Stimulated activated CD8-positive, alpha-beta memory T cell treated with anti-CD3 and anti-CD28 coated beads, Interleukin-15, amount 100 ng/mL, for 4 hours (primary cell): ENCODE measurements around the gene TLN1.
A peak's percentile ranks its signal among the peaks of the same experiment; 100 is the strongest.

Experiments used
- DNase-seq, 2 donors: peaks; one replicate each; pipeline ENCODE4 v3.0.0-alpha.2; 2020; ENCODE audit warnings: low read depth in 2 of 2

TLN1 gene

GRCh38 chr9:35661756-35662350 is 70.1 kb downstream of the TLN1 start:
- DNase-seq: no peak

DNA sequence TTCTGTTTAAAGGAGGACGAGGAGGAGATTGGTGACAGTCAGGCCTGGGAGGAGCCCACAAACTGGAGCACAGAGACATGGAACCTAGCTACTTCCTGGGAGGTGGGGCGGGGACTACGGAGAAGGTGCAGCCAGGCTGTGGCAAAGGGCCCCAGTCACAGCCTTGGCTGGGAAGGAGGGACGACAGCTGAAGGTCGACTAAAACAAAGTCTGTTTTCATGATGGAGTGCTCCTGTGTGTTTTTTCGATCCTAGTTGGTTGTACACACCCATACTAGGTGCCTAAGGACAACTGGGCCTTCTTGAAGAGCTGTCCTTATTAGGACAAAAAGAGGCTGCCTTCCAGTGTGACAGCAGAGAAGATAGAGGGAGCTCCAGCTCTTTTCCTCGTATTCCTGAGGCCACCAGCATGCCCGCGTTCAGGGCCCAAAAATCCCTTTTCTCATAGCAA is 71.0 kb downstream of the TLN1 start:
- no peak for DNase-seq

GRCh38 chr9:35659340-35659739 is 72.7 kb downstream of the TLN1 start:
- no peak for DNase-seq

GRCh38 chr9:35658968-35659220 is 73.1 kb downstream of the TLN1 start:
- no peak for DNase-seq

GRCh38 chr9:35658137-35658967 is 73.6 kb downstream of the TLN1 start, which contains the start of gene CCDC107:
CCDC107 (plus strand) TSS chr9:35658292; CDS start chr9:35658380, 88 bp downstream.
- peak; percentile 68 to 71 for DNase-seq

DNA sequence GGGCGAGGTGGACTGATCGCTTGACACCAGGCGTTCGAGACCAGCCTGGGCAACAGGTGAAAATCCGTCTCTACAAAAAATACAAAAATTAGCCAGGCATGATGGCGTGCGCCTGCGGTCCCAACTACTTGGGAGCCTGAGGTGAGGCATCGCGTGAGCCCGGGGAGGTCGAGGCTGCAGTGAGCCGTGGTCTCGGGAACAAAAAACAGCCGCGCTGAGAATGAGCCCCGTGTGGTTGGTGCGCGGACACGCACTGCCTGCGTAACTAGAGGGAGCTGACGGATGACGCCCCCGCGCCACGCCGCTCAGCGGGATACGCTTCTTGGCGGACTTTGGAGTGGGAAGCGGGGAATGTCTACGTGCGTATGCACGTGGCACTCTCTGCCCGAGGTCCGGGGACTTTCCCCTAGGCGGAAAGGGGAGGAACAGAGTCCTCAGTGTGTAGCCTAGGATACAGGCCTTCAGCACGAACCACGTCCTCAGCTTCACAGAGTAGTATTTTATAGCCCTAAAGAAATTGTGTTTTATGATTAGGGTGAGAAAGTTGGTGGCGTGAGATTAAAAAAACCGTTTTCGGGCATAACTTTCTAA is 74.4 kb downstream of the TLN1 start, which contains the start of gene RMRP:
RMRP (minus strand) TSS at position 474 of the 591 bp plus-strand sequence.
- DNase-seq: peak; percentile 85 to 94

GRCh38 chr9:35656831-35657545 is 75.0 kb downstream of the TLN1 start:
- no peak for DNase-seq

DNA sequence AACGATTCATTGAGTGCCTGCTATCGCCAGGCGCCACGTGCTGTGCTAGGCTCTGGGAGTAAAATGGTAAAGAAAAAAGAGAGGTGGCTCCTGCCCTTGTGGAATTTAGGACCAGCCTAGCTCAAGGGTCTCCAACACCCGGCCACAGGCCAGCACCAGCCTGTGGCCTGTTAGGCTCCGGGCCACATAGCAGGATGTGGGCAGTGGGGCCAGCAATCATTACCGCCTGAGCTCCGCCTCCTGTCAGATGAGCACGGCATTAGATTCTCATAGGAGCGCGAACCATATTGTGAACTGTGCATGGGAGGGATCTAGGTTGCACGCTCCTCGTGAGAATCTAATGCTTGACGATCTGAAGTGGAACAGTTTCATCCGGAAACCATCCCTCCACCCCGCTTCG is 75.6 kb downstream of the TLN1 start:
- DNase-seq: no peak

- no peak for DNase-seq
Observed at GRCh38 chr9:35653611-35654010, 78.4 kb downstream of the TLN1 start.

DNA sequence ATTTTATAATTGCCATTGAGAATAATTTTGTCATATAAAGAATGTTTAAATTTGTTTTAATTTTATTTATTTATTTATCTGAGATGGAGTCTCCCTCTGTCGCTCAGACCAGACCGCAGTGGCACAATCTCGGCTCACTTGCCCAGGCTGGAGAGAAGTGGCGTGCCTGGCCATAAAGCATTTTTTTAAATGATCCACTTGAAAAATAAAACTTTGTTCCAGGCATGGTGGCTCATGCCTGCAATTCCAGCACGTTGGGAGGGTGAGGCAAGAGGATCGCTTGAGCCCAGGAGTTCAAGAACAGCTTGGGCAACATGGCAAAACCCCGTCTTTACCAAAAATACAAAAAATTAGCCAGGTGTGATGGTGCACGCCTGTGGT is 79.2 kb downstream of the TLN1 start:
- no peak for DNase-seq

DNA sequence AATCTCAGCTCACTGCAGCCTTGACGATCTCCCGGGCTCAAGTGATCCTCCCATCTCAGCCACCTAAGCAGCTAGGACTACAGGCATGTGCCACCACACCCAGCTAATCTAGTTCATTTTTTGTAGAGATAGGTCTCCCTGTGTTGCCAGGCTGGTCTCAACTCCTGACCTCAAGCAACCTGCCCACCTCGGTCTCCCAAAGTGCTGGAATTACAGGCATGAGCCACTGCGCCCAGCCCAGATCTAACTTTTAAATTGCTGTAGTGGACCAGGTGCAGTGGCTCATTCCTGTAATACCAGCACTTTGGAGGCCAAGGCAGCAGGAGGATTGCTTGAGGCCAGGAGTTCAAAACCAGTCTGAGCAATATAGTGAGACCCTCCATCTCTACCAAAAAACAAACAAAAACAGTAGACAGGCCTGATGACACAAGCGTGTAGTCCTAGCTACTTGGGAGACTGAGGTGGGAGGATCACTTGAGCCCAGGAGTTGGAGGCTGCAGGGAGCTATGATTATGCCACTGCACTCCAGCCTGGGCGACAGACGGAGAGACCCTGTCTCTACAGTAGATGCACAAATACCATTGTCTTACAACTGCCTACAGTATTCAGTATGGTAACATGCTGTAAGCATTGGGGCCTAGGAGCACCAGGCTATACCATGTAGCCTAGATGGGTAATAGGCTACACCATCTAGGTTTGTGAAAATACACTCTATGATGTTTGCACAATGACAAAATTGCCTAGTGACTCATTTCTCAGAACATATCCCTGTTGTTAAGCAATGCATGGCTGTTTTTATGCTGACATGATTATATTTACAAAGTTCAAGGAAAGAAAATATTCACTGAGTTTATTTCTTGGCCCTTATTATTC is 79.8 kb downstream of the TLN1 start:
- no peak for DNase-seq

GRCh38 chr9:35650341-35651158 is 81.4 kb downstream of the TLN1 start, which contains the start of gene SIT1:
SIT1 (minus strand) TSS chr9:35650931; CDS start chr9:35650853, 78 bp downstream.
- no peak for DNase-seq

DNA sequence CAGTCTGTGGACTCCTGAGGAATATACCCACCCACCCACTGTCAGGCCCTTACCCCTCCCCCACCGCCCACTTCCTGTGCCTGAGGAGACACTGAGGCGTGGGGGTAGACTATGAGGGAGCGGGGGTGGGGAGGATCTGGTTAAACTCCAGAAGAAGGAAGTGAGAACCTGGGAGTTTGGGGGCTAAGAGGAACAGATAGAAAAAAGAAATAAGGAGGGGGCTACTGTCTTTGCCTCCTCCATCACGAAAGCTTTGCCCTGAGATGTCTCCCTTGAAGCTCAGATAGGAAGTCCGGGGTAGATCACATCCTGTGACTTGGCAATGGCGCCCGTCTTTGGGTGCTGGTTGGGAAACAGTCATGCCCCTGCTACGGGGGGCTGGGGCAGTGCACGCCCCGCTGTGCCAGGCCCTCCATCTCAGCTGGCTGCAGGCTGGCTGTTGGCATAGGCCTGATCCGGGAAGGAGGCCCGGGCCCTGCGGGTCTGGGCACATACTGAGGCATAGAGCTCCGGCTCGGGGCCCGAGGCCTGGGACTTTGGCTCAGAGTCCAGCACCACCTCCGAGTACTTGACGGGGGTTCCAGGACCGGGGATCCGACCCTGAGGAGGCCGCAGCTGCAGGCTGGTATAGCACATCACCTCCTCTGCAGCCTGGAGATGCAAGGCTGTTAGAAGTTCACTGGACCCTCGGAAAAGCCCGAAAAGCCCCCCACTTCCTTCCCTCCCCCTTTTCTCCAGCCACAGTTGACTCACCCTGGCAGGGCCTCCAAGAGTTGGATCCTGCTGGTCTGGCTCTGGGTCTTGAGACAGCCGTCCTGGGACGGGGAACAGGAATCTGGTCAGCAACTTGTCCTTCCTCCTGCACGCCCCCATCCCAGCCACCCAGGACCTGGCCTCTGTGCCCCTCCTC is 82.3 kb downstream of the TLN1 start:
- no peak for DNase-seq
